Measurements from ENCODE around the gene PSMC3IP.

The PSMC3IP gene

DNA sequence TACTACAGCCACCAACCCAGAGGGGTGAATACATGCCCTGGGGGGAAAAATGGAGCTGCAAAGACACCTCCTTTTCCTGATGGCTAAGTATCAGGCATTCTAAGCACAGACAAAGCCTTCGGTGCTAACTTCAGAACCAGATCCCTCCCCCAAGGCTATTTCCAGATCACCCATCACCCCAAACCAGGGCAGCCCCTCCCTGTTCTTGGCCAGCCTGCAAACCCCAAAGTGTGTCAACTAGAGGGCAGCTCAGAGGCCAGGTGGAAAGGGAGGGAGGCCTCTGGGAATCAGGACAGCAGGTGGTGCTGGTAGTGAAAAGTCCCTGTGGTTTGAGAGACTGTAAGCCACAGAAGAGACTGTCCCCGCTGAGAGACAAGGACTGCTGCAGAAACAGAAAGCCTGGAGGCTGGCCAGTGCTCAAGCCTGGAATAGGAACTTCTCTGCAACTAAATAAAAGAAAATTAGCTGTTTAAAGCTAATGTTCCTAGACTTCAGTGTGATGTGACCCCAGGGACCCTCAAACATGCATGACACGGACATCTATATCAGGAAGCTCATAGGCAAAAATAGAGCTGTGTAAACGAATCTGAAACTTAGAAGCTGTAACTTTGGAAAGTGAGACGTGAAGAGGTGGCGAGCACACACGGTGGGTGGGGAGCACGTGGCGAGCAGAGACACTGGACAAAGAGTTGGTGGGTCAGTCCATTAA lies 41.1 kb upstream of the PSMC3IP start:
- H3K4me3 ChIP-seq (ENCODE audit: low read depth, low read length): no peak overlapping the region
- no peaks in the 10 kb centered on the region for H3K4me1 ChIP-seq (ENCODE audit: control insufficient read depth, insufficient read depth, low read length)
- POLR2A ChIA-PET: interaction anchor here (0.7 to 4.0 kb wide), 10 partner anchors 9 to 65 kb away, joined by 3 to 48 read pairs (median 4); partner anchors contain the start of genes PLEKHH3, RETREG3, TUBG1 and TUBG2
- TF ChIP-seq, protein P1, sequence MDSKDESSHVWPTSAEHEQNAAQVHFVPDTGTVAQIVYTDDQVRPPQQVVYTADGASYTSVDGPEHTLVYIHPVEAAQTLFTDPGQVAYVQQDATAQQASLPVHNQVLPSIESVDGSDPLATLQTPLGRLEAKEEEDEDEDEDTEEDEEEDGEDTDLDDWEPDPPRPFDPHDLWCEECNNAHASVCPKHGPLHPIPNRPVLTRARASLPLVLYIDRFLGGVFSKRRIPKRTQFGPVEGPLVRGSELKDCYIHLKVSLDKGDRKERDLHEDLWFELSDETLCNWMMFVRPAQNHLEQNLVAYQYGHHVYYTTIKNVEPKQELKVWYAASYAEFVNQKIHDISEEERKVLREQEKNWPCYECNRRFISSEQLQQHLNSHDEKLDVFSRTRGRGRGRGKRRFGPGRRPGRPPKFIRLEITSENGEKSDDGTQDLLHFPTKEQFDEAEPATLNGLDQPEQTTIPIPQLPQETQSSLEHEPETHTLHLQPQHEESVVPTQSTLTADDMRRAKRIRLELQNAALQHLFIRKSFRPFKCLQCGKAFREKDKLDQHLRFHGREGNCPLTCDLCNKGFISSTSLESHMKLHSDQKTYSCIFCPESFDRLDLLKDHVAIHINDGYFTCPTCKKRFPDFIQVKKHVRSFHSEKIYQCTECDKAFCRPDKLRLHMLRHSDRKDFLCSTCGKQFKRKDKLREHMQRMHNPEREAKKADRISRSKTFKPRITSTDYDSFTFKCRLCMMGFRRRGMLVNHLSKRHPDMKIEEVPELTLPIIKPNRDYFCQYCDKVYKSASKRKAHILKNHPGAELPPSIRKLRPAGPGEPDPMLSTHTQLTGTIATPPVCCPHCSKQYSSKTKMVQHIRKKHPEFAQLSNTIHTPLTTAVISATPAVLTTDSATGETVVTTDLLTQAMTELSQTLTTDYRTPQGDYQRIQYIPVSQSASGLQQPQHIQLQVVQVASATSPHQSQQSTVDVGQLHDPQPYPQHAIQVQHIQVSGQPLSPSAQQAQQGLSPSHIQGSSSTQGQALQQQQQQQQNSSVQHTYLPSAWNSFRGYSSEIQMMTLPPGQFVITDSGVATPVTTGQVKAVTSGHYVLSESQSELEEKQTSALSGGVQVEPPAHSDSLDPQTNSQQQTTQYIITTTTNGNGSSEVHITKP (tag by site-specific recombination; IDR thresholded peaks at IDR 0.05): peak; percentile 87
- TF ChIP-seq ZNF175 (tag by site-specific recombination; IDR thresholded peaks at IDR 0.05): no peak
- TF ChIP-seq ZBTB17 (tag by site-specific recombination; IDR thresholded peaks at IDR 0.05): 0 out of 2 replicates have a peak, but pooled peaks have one; percentile 28
- peak; percentile 71 for TF ChIP-seq PRDM1 (tag by site-specific recombination; IDR thresholded peaks at IDR 0.05)
- peak; percentile 78; the same call in 1 of the 2 replicates for TF ChIP-seq ZIC2 (tag by site-specific recombination; IDR thresholded peaks at IDR 0.05)
- 0 out of 2 replicates have a peak, but pooled peaks have one; percentile 23 for TF ChIP-seq ZNF623 (tag by site-specific recombination; IDR thresholded peaks at IDR 0.05)
- TF ChIP-seq, protein P2, sequence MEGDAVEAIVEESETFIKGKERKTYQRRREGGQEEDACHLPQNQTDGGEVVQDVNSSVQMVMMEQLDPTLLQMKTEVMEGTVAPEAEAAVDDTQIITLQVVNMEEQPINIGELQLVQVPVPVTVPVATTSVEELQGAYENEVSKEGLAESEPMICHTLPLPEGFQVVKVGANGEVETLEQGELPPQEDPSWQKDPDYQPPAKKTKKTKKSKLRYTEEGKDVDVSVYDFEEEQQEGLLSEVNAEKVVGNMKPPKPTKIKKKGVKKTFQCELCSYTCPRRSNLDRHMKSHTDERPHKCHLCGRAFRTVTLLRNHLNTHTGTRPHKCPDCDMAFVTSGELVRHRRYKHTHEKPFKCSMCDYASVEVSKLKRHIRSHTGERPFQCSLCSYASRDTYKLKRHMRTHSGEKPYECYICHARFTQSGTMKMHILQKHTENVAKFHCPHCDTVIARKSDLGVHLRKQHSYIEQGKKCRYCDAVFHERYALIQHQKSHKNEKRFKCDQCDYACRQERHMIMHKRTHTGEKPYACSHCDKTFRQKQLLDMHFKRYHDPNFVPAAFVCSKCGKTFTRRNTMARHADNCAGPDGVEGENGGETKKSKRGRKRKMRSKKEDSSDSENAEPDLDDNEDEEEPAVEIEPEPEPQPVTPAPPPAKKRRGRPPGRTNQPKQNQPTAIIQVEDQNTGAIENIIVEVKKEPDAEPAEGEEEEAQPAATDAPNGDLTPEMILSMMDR (tag by site-specific recombination; IDR thresholded peaks at IDR 0.05): peak; percentile 90
- no peak for TF ChIP-seq ZNF596 (tag by site-specific recombination; IDR thresholded peaks at IDR 0.05)
- H3K27ac ChIP-seq (ENCODE audit: extremely low read depth, low read depth, low read length): no peak overlapping the region
- CTCF ChIA-PET: interaction anchor here (0.7 to 2.0 kb wide), 13 partner anchors 10 to 927 kb away, joined by 3 to 16 read pairs (median 4); partner anchors contain the start of genes PLEKHH3, PSMC3IP and TUBG2
- H3K36me3 ChIP-seq (ENCODE audit: control insufficient read depth in 2 of 2, insufficient read depth in 1 of 2, low read length in 2 of 2): peaks cover 15 to 32% of the 10 kb centered on the region in 2 experiments
- H3K9me3 ChIP-seq (ENCODE audit: control insufficient read depth, insufficient read depth, low read depth, low read length): no peaks in the 10 kb centered on the region

DNA sequence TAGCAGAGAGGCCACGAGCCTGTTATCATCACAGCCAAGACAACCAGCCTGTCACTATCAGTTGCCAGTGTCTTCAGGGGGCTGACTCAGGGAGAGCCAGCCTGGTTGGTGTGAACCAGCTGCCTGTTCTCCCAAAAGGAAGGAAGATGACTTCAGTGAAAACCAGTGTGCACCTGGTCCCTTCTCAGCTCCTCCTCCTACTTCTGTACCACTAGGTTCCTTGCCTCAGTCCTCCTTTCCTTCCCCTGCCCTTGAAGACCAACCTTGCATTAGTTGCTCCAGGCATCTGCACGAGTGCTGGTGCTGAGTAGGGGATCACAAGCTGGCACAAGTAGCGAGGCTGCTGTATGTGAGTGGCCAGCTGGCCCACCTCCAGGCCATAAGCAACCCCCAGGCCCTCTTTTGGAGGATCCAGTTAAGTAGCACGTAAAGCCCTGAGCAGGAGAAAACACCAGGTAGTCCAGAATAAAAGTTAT lies 40.5 kb upstream of the PSMC3IP start:
- Histone ChIP-seq H3K4me3 (ENCODE audit: low read depth, low read length) (no peak overlapping the region), H3K4me1 (ENCODE audit: control insufficient read depth, insufficient read depth, low read length) (no peaks in the 10 kb centered on the region), H3K27ac (ENCODE audit: extremely low read depth, low read depth, low read length) (no peak overlapping the region), H3K36me3 (ENCODE audit: control insufficient read depth in 2 of 2, insufficient read depth in 1 of 2, low read length in 2 of 2) (peaks cover 18 to 38% of the 10 kb centered on the region in 2 experiments), H3K9me3 (ENCODE audit: control insufficient read depth, insufficient read depth, low read depth, low read length) (no peaks in the 10 kb centered on the region)
- ChIA-PET POLR2A (interaction anchor here (0.7 to 4.0 kb wide), 8 partner anchors 9 to 66 kb away, joined by 3 to 48 read pairs (median 4); partner anchors contain the start of genes PLEKHH3, RETREG3, TUBG1 and TUBG2), CTCF (interaction anchor here (0.7 to 2.0 kb wide), 11 partner anchors 10 to 927 kb away, joined by 3 to 16 read pairs (median 4); partner anchors contain the start of genes PLEKHH3 and PSMC3IP)
- 0 out of 2 replicates have a peak, but pooled peaks have one; percentile 11 for TF ChIP-seq ZNF600 (tag by site-specific recombination; IDR thresholded peaks at IDR 0.05)
- TF ChIP-seq IKZF3 (tag by site-specific recombination; IDR thresholded peaks at IDR 0.05): no peak
- TF ChIP-seq, protein P3, sequence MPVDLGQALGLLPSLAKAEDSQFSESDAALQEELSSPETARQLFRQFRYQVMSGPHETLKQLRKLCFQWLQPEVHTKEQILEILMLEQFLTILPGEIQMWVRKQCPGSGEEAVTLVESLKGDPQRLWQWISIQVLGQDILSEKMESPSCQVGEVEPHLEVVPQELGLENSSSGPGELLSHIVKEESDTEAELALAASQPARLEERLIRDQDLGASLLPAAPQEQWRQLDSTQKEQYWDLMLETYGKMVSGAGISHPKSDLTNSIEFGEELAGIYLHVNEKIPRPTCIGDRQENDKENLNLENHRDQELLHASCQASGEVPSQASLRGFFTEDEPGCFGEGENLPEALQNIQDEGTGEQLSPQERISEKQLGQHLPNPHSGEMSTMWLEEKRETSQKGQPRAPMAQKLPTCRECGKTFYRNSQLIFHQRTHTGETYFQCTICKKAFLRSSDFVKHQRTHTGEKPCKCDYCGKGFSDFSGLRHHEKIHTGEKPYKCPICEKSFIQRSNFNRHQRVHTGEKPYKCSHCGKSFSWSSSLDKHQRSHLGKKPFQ (tag by site-specific recombination; IDR thresholded peaks at IDR 0.05): peak; percentile 84
